ENCODE results near the gene FAM114A1. TPM values are rescaled to one million over a fixed set of nuclear protein-coding genes. Genes with fewer than 3 reads are reported as not detected.

FAM114A1 gene
- polyA plus RNA-seq, 2 of the 4 experiments (the other 2 are of a cell fraction) = 44.2 to 55.4 TPM

- Histone ChIP-seq H3K4me1 (no peaks in the 10 kb centered on the region), H3K4me3 (no peak overlapping the region), H3K9me3 (no peaks in the 10 kb centered on the region; the same call in 2 of the 3 replicates), H3K27ac (no peak overlapping the region), H3K4me2 (no peak overlapping the region)
- ChIA-PET CTCF (no interaction called here), POLR2A (no interaction called here)
- WGBS (ENCODE audit: missing lambda C conversion rate) = 80% methylated on average over 5 of the region's 5 CpGs
- no peak for DNase-seq (ENCODE audit: low read depth in 1 of 2, low spot score in 1 of 2)
- no peak for ATAC-seq
- FAIRE-seq = no peak
- TF ChIP-seq JUNB (IDR thresholded peaks at IDR 0.05) (no peak), SREBF2 (IDR thresholded peaks at IDR 0.05) (no peak), SMC3 (IDR thresholded peaks at IDR 0.05) (no peak), CBX8 (IDR thresholded peaks at IDR 0.05) (no peak), FOXS1 (CRISPR knock-in tag; IDR thresholded peaks at IDR 0.05) (no peak), HOXA7 (CRISPR knock-in tag; IDR thresholded peaks at IDR 0.05) (no peak), CHD4 (IDR thresholded peaks at IDR 0.05; ENCODE audit: borderline replicate concordance) (no peak), MAX (IDR thresholded peaks at IDR 0.05) (no peak), BHLHE40 (IDR thresholded peaks at IDR 0.05; ENCODE audit: low read depth, low read length) (no peak), NFE2L2 (conservative IDR thresholded peaks at IDR 0.05; ENCODE audit: low read length) (no peak), CBX2 (IDR thresholded peaks at IDR 0.05; ENCODE audit: borderline replicate concordance, low read depth) (no peak), RARB (CRISPR knock-in tag; IDR thresholded peaks at IDR 0.05) (no peak), MYC (IDR thresholded peaks at IDR 0.05; ENCODE audit: borderline replicate concordance, low read length) (no peak), PBX3 (IDR thresholded peaks at IDR 0.05) (no peak), E2F6 (IDR thresholded peaks at IDR 0.05; ENCODE audit: borderline replicate concordance, low read depth) (no peak), RNF2 (IDR thresholded peaks at IDR 0.05; ENCODE audit: borderline replicate concordance, low read depth) (no peak), FOSB (CRISPR knock-in tag; IDR thresholded peaks at IDR 0.05) (no peak), ZC3H11A (IDR thresholded peaks at IDR 0.05) (no peak), HMGXB4 (CRISPR knock-in tag; IDR thresholded peaks at IDR 0.05; ENCODE audit: borderline replicate concordance) (no peak), CTCF (IDR thresholded peaks at IDR 0.05) (no peak)
These were observed 49.1 kb upstream of the FAM114A1 start for GRCh38 chr4:38818441-38818976.

- H3K4me2 ChIP-seq = no peak overlapping the region
- CTCF ChIA-PET = no interaction called here
- FAIRE-seq = no peak
- H3K4me1 ChIP-seq = no peaks in the 10 kb centered on the region
- no peak for DNase-seq (ENCODE audit: low read depth in 1 of 2, low spot score in 1 of 2)
- no peak overlapping the region for H3K27ac ChIP-seq
- H3K4me3 ChIP-seq = no peak overlapping the region
- ATAC-seq = no peak
- POLR2A ChIA-PET = no interaction called here
- WGBS (ENCODE audit: missing lambda C conversion rate) = 50% methylated on average over 3 of the region's 3 CpGs
- no peaks in the 10 kb centered on the region; the same call in 2 of the 3 replicates for H3K9me3 ChIP-seq
- TF ChIP-seq ATOH8 (CRISPR knock-in tag; IDR thresholded peaks at IDR 0.05; ENCODE audit: low read depth) = no peak
- TF ChIP-seq KDM5A (IDR thresholded peaks at IDR 0.05) = no peak
- no peak for TF ChIP-seq FOSB (CRISPR knock-in tag; IDR thresholded peaks at IDR 0.05)
- TF ChIP-seq HOXB5 (CRISPR knock-in tag; IDR thresholded peaks at IDR 0.05) = no peak
- no peak for TF ChIP-seq JUN (IDR thresholded peaks at IDR 0.05)
- TF ChIP-seq JUNB (IDR thresholded peaks at IDR 0.05) = no peak
- no peak for TF ChIP-seq ZSCAN20 (CRISPR knock-in tag; IDR thresholded peaks at IDR 0.05)
- TF ChIP-seq SMC3 (IDR thresholded peaks at IDR 0.05) = no peak
- TF ChIP-seq PHF8 (IDR thresholded peaks at IDR 0.05; ENCODE audit: borderline replicate concordance, low read depth) = no peak
- TF ChIP-seq CTCF (IDR thresholded peaks at IDR 0.05) = no peak
- TF ChIP-seq ZC3H11A (IDR thresholded peaks at IDR 0.05) = no peak
- no peak for TF ChIP-seq NFE2L2 (conservative IDR thresholded peaks at IDR 0.05; ENCODE audit: low read length)
- no peak for TF ChIP-seq BCL3 (IDR thresholded peaks at IDR 0.05)
These were observed 48.0 kb upstream of the FAM114A1 start for GRCh38 chr4:38819569-38819968.
